OCI-LY7 (cell line): Measurements from ENCODE around the gene CLSTN2.

Experiments
- CTCF ChIP-seq: fragments of 200-600 bp; sonication (generic); conservative IDR thresholded peaks from 2 replicates; pipeline ENCODE4 v1.5.1; 2014; ENCODE audit warnings: mild to moderate bottlenecking, antibody characterized with exemption, low read length, moderate library complexity, mixed read lengths
- EZH2phosphoT487 ChIP-seq: fragments of 200-600 bp; sonication (generic); IDR thresholded peaks from 2 replicates; pipeline ENCODE4 v1.6.1; 2018; ENCODE audit warnings: low read depth, borderline replicate concordance, mild to moderate bottlenecking, mixed run types, antibody characterized with exemption, low read length, moderate library complexity, mixed read lengths

GRCh38 chr3:140114789-140115080 is 179.8 kb downstream of the CLSTN2 start:
- TF ChIP-seq CTCF (no peak), EZH2phosphoT487 (no peak)
